HG02678 (cell line): ENCODE measurements around the gene PPFIA1.

Source experiments
- ATAC-seq: cut with Tn5 transposase; IDR thresholded peaks from one replicate; pipeline ENCODE4 v1.9.1; 2021; ENCODE audit warnings: mild to moderate bottlenecking, moderate library complexity; ENCODE audit not compliant: unreplicated experiment

PPFIA1 gene

GRCh38 chr11:70429428-70429705 is 158.9 kb downstream of the PPFIA1 start:
- no peak for ATAC-seq

- no peak for ATAC-seq
Measured at GRCh38 chr11:70429724-70430521, 159.4 kb downstream of the PPFIA1 start.

GRCh38 chr11:70430671-70431574 is 160.4 kb downstream of the PPFIA1 start:
- ATAC-seq: no peak

- ATAC-seq: no peak
Measured at GRCh38 chr11:70431611-70432010, 161.1 kb downstream of the PPFIA1 start.

- ATAC-seq: no peak
Measured at GRCh38 chr11:70432065-70432464, 161.6 kb downstream of the PPFIA1 start.

- ATAC-seq: no peak
Measured at GRCh38 chr11:70432580-70432979, 162.1 kb downstream of the PPFIA1 start.

- ATAC-seq: no peak
Measured at GRCh38 chr11:70433038-70433437, 162.5 kb downstream of the PPFIA1 start.

- no peak for ATAC-seq
Measured at GRCh38 chr11:70433526-70433925, 163.0 kb downstream of the PPFIA1 start.
